HG03025 (cell line): Measurements from ENCODE around the gene CECR2.
"Not testable (repeated sequence)": the region's sequence is repeated elsewhere in the genome, so short reads cannot be mapped to it uniquely, and the experiment has no call there.

ENCODE experiments used
- ATAC-seq: cut with Tn5 transposase; IDR thresholded peaks from one replicate; pipeline ENCODE4 v1.9.1; 2021; ENCODE audit warnings: mild to moderate bottlenecking, moderate library complexity; ENCODE audit not compliant: unreplicated experiment, low FRiP score

The CECR2 gene

DNA sequence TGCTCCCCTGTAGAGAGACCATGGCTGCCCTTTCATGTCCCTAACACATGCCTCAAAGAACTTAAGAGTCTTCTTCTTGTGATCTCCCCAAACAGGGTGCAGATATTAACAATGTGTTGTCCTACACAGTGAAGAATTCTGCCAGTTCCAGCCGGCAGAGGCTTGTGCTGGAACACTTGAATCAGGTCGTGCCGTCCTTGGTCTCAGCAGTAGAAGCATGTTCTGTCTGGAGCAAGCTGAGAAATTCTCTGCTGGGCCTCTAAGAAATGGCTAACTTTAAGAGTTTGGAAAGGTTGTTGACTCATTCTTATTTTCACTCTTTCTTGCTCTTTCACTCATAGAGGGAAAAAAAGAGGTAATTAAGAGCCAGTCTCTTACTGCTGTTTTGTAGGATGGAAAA, 123.0 kb downstream of the CECR2 start:
- no peak for ATAC-seq

DNA sequence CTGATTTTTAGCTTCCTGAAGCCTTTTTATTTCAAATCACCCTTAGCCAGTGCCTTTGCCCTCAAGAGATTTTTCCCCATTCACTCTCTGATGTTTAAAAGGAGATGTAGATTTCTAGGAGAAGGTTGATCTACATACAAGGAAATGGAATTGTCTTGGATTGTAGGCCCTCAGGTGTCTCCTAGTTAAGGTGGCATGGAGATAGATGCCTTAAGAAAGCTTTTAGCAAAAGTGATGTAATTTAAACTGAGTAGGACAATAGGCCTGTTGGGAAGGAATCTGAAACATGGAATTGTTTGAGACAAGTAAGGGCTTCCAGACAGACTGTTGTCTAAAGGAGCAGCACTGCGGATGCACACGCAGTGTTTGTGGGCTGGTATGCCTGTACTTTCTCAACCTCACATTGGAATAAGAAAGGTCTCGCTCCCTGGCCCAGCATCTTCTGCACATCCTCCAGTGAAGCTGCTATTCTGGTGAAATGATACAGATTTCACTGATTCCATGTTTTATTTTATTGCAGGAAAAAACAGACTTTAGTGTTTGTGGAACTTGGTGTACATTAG, 124.2 kb downstream of the CECR2 start:
- no peak for ATAC-seq

DNA sequence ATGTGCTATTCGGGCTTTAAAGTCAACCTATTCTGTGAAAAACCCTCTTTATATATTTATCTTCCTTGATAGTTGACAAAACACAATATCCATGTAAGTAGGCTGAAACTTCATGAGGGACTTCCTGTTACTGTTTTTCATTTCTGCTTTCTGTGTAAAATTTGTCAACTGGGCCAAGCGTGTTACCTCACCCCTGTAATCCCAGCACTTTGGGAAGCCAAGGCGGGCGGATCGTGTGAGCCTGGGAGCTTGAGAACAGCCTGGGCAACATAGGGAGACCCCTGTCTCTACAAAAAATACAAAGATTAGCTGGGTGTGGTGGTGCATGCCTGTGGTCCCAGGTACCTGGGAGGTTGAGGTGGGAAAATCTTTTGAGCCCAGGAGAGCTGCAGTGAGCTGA, 127.6 kb downstream of the CECR2 start:
- ATAC-seq, result no peak

DNA sequence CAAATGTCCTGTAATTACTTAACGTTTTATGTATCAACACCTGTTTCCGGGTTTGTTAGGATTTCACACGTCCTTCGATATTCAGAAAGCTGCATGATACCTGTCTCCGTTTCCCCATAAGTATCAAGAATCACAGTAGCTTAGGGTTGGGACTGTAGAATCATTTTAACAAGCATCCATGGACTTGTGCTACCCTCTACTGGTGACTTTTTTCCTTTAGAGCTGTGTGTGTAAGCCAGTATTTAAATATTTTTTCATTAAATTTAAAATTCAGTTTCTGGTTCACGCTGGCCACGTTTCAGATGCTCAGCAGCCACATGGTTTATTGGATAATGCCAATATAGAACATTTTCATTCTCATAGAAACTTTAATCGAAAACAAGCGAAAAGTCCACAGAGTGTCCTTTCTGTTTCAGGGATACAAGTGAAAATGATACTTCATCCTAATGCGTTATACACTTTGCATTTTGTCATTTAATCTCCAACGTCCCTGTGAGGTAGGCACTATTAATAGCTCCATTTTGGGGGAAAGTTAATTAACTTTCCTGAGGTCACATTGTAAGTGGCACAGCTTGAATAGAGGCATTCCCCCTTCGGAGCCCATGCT, 132.5 kb downstream of the CECR2 start:
- no peak for ATAC-seq

DNA sequence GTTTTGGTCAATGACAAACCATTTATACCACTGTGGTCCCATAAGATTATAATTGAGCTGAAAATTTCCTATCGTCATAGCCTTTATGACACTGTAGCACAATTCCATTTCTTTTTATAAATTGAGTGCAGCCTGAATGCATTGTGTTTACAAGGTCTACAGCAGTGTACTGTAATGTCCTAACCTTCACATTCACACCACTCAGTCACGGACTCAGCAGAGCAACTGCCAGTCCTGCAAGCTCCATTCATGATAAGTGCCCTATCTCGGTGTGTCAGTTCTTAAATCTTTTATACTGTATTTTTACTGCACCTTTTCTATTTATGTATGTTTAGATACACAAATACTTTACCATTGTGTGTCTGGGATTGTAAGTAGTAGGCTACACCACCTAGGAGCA, 138.8 kb downstream of the CECR2 start:
- no peak for ATAC-seq

DNA sequence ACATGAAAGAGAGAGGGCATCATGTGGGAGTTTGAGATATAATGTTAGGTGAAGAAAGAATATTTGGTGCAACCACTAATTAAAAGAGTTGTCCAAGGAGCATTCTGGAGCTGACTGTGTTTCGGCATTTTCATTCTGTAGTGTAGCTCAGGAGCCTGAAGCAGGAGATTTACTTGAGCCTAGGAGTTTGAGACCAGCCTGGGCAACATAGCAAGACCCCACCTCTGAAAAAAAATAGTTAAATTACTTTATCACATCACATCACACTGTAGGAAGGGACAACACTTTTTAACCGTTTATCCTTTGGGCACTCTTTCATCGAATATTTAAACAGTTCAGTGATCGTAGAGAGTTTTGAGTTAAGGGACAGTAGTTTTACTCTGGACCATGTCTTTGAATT, 143.7 kb downstream of the CECR2 start:
- ATAC-seq, result no peak

DNA sequence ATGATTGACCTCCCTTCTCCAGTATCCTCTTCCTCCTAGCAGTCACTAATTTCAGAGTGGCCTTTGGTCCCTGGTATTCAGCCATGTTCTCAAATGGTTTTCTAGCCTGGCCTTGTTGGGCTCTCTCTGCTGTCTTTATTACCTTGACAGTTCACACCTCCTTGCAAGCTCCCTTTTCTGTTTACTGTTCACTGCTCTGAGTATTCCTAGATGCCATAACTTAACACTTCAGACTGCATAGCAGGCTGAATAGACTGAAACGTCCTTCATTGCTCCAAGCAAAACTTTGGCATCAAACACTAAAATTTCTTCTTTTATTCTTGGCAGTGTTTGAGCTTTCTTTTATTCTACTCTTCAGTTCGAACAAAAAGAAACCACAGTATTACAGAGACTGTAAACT, 144.4 kb downstream of the CECR2 start:
- ATAC-seq, result no peak

DNA sequence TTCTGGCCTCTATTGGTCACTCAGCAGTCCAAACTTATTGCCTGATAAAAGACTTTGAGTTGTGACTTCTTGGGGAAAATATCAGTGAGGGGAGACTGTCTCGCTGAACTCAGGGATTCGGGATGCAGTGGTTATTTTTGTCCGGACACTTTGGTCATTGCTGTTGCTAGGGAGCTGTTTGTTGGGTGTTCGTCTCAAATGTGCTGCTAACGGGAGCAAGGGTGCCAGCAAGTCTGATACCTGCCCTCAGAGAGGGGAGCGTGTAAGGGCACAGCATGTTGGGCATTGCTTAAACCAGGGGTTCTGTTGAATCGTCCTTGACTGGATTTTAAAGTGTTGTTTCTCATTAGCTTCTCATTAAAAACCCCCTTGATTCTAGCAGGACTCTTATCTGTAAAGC, 144.8 kb downstream of the CECR2 start:
- ATAC-seq, result no peak

DNA sequence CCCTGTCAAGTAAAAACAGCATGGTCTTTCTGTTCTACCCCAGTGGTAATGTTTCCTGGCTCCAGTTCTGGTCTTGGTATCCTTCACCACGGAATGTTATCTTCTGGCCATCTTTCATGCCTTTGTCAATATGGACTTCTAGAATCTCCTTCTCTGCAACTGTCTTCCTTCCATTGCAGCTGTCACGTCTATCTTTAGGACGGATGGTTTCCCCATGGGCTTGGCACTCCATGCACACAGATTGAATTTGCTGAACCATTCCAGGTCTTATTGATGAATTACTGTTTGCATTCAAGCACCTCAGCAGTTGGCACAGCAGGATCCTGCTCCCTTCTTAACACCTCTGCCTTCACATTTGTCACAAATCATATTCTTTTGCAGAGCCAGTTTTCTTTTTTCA, 149.1 kb downstream of the CECR2 start:
- ATAC-seq, result no peak

DNA sequence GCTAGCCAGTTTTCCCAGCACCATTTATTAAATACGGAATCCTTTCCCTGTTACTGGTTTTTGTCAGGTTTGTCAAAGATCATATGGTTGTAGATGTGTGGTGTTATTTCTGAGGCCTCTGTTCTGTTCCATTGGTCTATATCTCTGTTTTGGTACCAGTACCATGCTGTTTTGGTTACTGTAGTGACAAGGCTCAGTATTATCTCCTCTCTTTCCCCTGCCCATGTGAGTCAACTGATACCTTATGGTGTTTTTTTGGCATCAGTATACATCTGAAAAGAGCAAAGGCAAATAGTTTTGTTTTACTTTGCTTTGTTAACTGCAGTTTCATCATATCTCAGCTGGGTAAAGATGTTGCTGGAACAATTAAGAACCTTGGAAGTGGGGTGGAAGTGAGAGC, 152.7 kb downstream of the CECR2 start:
- ATAC-seq, result not testable (repeated sequence)

DNA sequence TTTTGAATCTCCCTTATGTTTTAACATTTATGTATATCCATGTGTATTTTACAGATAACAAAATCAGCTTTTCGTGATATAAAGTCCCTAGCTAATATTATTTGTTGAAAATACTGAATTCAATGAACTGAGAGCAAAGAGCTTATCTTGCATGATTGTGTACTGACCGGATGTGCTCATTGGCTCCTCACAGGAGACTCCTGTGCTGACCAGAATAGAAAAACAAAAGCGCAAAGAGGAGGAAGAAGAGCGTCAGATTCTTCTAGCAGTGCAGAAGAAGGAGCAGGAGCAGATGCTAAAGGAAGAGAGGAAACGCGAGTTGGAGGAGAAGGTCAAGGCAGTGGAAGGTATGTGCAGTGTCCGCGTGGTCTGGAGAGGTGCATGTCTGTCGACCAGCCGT, 154.7 kb downstream of the CECR2 start:
- no peak for ATAC-seq

DNA sequence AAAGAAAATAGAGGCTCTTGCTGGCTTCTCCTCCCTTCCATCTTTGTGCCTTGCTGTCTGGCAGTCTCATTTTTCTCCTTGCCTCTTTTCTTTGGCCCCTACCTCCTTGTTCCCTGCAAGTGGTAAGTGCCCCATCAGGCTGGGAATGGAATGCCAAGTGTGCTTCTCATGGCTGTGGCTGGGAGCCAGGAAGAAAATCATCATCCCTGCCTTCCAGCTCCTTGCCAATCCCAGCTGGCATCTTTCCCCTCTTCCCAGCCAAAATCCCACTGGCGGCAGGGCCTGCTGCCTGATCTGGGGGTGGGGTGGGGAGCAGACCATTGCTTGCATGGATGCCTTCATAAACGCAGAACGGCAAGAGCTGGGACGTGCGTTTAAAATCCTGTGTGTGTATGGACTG, 167.0 kb downstream of the CECR2 start:
- ATAC-seq, result no peak

DNA sequence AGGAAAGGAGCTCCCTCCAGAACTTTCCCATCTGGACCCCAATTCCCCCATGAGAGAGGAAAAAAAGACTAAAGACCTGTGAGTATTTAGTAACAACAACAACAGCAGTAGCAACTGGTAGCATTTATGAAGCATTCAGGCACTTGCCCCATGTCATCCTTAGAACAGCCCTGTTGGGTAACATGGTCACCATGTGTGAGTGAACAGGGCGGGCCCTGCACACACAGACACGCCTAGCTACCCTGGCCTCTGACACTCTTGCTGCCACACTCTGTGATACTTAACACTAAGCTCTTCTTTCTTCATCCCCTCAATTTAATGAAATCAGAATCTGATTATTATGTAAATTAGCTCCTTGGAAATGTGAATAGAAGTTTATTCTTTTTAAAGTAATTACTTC, 167.9 kb downstream of the CECR2 start:
- no peak for ATAC-seq

DNA sequence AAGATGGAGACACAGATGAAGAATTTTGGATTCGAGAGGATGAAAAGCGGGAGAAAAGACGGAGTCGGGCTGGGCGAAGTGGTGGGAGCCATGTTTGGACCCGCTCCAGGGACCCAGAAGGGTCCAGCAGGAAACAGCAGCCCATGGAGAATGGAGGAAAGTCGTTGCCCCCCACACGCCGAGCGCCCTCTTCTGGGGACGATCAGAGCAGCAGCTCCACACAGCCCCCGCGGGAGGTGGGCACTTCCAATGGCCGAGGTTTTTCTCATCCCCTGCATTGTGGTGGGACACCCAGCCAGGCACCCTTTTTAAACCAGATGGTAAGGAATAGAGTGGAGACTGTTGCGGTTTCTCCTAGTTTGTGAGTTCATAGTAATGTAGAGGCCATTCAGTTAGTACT, 171.2 kb downstream of the CECR2 start:
- ATAC-seq, result no peak

DNA sequence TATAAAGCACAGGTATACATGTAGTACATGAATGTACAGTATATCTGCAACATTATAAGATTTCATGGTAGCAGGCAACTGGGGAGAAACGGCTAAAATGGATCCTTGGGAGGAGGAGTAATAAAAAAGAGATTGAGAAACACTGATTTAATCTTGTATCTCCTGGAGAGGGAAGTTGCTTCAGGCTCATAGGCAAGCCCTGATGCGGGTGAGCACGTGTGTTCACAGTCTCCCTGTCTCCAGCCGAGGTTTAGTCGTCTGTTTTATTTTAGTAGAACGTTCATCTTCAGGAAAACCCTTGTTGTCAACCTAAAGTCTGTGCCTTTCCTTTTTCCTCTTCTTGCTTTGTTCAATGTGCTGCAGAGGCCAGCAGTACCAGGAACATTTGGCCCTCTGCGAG, 172.2 kb downstream of the CECR2 start:
- no peak for ATAC-seq

DNA sequence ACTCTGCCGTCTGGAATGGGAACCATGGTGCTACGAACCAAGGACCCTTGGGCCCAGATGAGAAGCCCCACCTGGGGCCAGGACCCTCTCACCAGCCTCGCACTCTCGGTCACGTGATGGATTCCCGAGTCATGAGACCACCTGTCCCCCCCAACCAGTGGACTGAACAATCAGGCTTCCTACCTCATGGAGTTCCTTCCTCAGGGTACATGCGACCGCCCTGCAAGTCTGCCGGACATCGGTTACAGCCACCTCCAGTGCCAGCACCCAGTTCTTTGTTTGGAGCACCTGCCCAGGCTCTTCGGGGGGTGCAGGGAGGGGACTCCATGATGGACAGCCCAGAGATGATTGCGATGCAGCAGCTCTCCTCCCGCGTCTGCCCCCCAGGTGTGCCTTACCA, 173.2 kb downstream of the CECR2 start:
- ATAC-seq, result no peak

DNA sequence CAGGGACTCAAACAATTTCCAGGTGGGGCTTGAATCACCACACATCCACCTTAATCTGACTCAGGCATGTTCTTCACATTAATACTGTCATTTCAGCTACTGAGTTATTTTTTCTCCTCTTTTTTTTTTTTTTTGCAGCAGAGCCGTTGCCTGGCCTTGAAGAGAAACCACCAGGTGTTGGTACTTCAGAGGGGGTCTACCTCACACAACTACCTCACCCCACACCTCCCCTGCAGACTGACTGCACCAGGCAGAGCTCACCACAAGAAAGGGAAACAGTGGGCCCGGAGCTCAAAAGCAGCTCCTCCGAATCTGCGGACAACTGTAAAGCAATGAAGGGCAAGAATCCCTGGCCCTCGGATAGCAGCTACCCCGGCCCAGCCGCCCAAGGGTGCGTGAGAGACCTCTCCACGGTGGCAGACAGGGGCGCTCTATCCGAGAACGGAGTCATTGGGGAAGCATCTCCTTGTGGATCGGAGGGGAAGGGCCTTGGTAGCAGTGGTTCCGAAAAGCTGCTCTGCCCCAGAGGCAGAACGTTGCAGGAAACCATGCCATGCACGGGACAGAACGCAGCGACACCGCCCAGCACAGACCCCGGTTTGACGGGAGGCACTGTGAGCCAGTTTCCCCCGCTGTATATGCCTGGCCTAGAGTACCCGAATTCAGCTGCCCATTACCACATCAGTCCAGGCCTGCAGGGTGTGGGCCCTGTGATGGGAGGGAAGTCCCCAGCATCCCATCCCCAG, 178.9 kb downstream of the CECR2 start:
- no peak for ATAC-seq

DNA sequence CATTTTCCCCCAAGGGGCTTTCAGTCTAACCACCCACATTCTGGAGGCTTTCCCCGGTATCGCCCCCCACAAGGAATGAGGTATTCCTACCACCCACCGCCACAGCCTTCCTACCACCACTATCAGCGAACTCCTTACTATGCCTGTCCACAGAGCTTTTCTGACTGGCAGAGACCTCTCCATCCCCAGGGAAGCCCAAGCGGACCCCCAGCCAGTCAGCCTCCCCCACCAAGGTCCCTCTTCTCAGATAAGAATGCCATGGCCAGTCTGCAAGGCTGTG, 179.4 kb downstream of the CECR2 start:
- no peak for ATAC-seq

DNA sequence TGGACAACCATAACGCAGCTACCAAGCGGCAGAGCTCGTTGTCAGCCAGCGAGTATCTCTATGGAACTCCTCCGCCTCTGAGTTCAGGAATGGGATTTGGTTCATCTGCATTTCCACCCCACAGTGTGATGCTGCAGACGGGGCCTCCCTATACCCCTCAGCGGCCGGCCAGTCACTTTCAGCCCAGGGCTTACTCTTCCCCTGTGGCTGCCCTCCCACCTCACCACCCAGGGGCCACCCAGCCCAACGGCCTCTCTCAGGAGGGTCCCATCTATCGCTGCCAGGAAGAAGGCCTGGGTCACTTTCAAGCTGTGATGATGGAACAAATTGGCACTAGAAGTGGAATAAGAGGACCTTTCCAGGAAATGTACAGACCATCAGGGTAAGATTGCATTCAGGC, 179.9 kb downstream of the CECR2 start:
- no peak for ATAC-seq

DNA sequence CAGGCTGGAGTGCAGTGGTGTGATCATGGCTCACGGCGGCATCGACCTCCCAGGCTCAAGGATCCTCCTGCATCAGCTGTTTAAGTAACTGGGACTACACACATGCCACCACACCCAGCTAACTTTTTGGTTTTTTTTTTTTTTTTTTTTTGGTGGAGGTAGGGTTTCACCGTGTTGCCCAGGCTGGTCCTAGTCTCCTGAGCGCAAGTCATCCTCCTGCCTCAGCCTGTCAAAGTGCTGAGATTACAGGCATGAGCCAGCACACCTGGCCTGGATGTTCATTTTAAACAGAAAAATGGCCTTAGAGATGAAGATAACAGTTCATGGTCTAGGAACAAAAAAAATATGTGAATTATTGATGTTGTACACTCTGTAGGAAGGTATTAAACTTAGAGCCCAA, 180.4 kb downstream of the CECR2 start:
- ATAC-seq, result no peak

DNA sequence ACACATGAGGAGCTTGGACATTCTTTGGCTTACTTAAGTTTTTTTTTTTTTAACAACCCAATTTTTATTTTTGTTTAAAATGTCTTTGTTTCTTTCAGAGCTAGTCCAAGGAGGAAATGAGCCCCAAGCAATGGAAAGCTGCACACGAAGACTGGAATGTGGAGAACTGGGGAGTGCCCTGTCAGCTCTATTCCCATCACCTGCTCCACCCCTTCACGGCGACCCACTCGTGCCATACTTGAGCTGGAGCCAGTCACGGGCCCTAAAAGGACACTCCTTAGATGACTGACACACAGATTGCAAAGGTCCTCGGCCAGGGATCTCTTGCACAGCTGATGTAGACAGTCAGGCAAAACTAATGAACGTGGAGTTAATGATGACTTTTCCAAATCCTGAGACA, 183.5 kb downstream of the CECR2 start:
- ATAC-seq, result no peak

DNA sequence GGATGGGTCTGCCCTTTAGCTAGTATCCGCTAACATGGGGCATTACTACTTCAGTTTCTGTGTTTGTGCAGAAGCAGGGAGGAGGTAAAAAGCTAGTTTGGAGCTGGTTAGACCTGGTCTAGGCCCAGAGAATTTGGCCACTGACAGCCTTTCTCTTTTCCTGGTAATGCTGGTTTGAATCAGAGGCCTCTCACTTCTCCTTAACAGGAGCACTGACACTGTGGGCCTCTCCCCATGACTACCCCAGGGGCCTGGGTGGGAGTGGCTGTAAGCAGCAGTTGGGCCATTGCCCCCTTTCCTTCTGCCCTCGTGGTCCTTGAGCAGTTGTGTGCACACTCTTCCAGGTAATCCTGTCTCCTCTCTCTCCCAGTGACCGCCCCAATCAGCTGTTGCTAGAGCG, 185.6 kb downstream of the CECR2 start:
- ATAC-seq, result no peak

DNA sequence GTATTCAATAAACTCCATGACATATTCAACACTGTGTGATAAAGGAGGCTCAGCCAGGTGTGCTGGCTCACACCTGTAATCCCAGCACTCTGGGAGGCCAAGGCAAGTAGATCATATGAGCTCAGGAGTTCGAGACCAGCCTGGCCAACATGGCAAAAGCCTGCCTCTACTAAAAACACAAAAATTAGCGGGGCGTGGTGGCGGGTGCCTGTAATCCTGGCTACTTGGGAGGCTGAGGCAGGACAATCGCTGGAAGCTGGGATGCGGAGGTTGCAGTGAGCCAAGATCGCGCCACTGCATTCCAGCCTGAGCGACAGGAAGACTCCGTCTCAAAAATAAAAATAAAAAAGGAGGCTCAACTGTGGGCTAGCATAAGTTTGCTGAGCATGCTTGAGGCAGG, 189.9 kb downstream of the CECR2 start:
- ATAC-seq, result no peak
